COLO668 (cell line): ENCODE measurements around the gene DOK1.

Experiments used
- DNase-seq: peaks from one replicate; lab custom pipeline; 2025; ENCODE audit not compliant: unreplicated experiment; lab: John Stamatoyannopoulos, UW

Gene DOK1

GRCh38 chr2:74597410-74597809 lies 42.9 kb downstream of the DOK1 start:
- no peak for DNase-seq

GRCh38 chr2:74599676-74600075 lies 45.2 kb downstream of the DOK1 start:
- no peak for DNase-seq

- DNase-seq: no peak
These were observed 48.2 kb downstream of the DOK1 start for GRCh38 chr2:74602586-74603281.

- DNase-seq: no peak
These were observed 48.9 kb downstream of the DOK1 start for GRCh38 chr2:74603282-74604000.

GRCh38 chr2:74606927-74607326 lies 52.4 kb downstream of the DOK1 start:
- no peak for DNase-seq
